Peyer's patch (tissue), 4 donors: Measurements from ENCODE around the gene DBF4. TPM values are rescaled to one million over a fixed set of nuclear protein-coding genes. Genes with fewer than 3 reads are reported as not detected.
"Not testable (repeated sequence)": the region's sequence is repeated elsewhere in the genome, so short reads cannot be mapped to it uniquely, and the experiment has no call there.

Experiments
- DNase-seq, 3 donors: peaks; one replicate each; pipeline ENCODE4 v3.0.0-alpha.2; 2017 to 2019
- H3K27ac ChIP-seq, 4 donors: fragments of 200-600 bp; sonication (generic); one replicate each; pipeline ENCODE4 v1.5.1; 2016 to 2019
- H3K27me3 ChIP-seq, 2 donors: fragments of 200-600 bp; sonication (generic); one replicate each; pipeline ENCODE4 v1.5.1; 2019
- H3K36me3 ChIP-seq, 3 donors: fragments of 200-600 bp; sonication (generic); one replicate each; pipeline ENCODE4 v1.5.1; 2016 to 2019
- H3K4me1 ChIP-seq, 4 donors: fragments of 200-600 bp; sonication (generic); one replicate each; pipeline ENCODE4 v1.5.1; 2016 to 2019
- H3K4me3 ChIP-seq, 4 donors: fragments of 200-600 bp; sonication (generic); 1 replicate in 3 of 4; 2 replicates in 1 of 4; pipeline ENCODE4 v1.5.1; 2016 to 2019; ENCODE audit warnings: mild to moderate bottlenecking in 1 of 4
- H3K9me3 ChIP-seq, 4 donors: fragments of 200-600 bp; sonication (generic); one replicate each; pipeline ENCODE4 v1.5.1; 2016 to 2019; ENCODE audit warnings: mild to moderate bottlenecking in 1 of 4
- POLR2A ChIP-seq, 2 donors: fragments of 450-650 bp; IDR thresholded peaks; one replicate each; pipeline ENCODE4 v1.5.1; 2017; ENCODE audit warnings: antibody characterized with exemption in 2 of 2, mild to moderate bottlenecking in 2 of 2, moderate library complexity in 2 of 2
- total RNA-seq, 4 donors: library from RNA; depleted of rRNA; stranded (reverse); fragments of >200 nt; gene quantifications; one replicate each; pipeline ENCODE4 v1.1.0, GENCODE V29; 2016
- TF ChIP-seq, protein P1 (sequence below), 6 experiments: fragments of 450-650 bp in 4 of 6; fragments of 200-600 bp in 2 of 6; sonication (generic) in 1 of 6; IDR thresholded peaks; one replicate each; pipeline ENCODE4 v1.5.1; 2017 to 2019; ENCODE audit warnings: antibody characterized with exemption in 6 of 6, mild to moderate bottlenecking in 3 of 6, moderate library complexity in 1 of 6

Gene DBF4
- total RNA-seq, 4 donors from 2014 or later, result 7.7 to 33.8 (median 12.8) TPM

GRCh38 chr7:87850836-87851593 lies 25.3 kb upstream of the DBF4 start:
- Histone ChIP-seq H3K36me3 (peaks cover 0 to 14% (median 0%) of the 10 kb centered on the region in 3 donors), H3K27ac (no peak overlapping the region), H3K4me3 (no peak overlapping the region), H3K27me3 (no peaks in the 10 kb centered on the region), H3K4me1 (no peaks in the 10 kb centered on the region), H3K9me3 (no peaks in the 10 kb centered on the region)
- TF ChIP-seq, protein P1, sequence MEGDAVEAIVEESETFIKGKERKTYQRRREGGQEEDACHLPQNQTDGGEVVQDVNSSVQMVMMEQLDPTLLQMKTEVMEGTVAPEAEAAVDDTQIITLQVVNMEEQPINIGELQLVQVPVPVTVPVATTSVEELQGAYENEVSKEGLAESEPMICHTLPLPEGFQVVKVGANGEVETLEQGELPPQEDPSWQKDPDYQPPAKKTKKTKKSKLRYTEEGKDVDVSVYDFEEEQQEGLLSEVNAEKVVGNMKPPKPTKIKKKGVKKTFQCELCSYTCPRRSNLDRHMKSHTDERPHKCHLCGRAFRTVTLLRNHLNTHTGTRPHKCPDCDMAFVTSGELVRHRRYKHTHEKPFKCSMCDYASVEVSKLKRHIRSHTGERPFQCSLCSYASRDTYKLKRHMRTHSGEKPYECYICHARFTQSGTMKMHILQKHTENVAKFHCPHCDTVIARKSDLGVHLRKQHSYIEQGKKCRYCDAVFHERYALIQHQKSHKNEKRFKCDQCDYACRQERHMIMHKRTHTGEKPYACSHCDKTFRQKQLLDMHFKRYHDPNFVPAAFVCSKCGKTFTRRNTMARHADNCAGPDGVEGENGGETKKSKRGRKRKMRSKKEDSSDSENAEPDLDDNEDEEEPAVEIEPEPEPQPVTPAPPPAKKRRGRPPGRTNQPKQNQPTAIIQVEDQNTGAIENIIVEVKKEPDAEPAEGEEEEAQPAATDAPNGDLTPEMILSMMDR (IDR thresholded peaks at IDR 0.05), result no peak
- TF ChIP-seq POLR2A (IDR thresholded peaks at IDR 0.05), result no peak
- no peak for DNase-seq

DNA sequence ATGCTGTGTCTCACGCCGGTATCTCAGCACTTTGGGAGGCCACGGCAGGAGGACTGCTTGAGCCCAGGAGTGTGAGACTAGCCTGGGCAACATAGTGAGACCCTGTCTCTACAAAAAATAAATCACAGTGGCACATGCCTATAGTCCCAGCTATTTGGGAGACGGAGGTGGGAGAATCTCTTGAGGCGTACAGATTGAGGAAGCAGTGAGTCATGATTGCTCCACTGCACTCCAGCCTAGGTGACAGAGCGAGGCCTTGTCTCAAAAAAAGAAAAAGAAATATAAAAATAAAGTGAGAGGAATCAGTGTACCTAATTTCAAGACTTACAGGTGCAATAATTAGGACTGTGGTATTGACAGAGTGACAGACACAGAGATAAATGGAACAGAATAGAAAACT lies 24.0 kb upstream of the DBF4 start:
- H3K27me3 ChIP-seq, result no peaks in the 10 kb centered on the region
- no peaks in the 10 kb centered on the region for H3K9me3 ChIP-seq
- TF ChIP-seq, protein P1 (IDR thresholded peaks at IDR 0.05), result no peak
- TF ChIP-seq POLR2A (IDR thresholded peaks at IDR 0.05), result no peak
- no peak for DNase-seq
- H3K4me1 ChIP-seq, result no peaks in the 10 kb centered on the region
- H3K4me3 ChIP-seq, result no peak overlapping the region
- H3K36me3 ChIP-seq, result peaks cover 0 to 12% (median 0%) of the 10 kb centered on the region in 3 donors
- H3K27ac ChIP-seq, result no peak overlapping the region

DNA sequence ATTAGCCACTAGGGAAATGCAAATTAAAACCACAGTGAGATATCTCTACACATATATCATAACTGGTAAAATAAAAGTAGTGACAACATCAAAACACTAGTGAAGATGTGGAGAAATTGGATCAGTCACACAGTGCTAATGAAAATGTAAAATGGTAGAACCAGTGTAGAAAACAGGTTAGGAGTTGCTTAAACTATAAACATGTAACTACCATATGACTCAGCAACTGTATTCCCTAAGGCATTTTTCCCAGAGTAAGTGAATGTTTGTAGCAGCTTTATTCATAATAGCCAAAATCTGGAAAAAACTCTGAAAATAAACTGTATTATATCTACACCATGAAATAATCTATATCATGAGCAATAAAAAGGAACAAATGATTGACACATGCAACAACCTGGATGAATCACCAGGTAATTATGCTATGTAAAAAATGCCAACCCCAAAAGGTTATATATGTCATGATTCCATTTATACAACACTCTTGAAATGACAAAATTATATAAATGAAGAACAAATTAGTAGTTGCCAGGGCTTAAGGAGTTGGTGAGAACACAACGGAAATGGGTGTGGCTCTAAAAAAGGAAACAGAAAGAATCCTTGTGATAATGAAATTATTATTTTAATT lies 22.9 kb upstream of the DBF4 start:
- no peak overlapping the region for H3K27ac ChIP-seq
- no peaks in the 10 kb centered on the region for H3K27me3 ChIP-seq
- no peak overlapping the region for H3K4me3 ChIP-seq
- H3K36me3 ChIP-seq, result peaks cover 0 to 22% (median 0%) of the 10 kb centered on the region in 3 donors
- DNase-seq, result no peak
- H3K4me1 ChIP-seq, result no peaks in the 10 kb centered on the region
- TF ChIP-seq POLR2A (IDR thresholded peaks at IDR 0.05), result no peak
- TF ChIP-seq, protein P1 (IDR thresholded peaks at IDR 0.05), result no peak
- no peaks in the 10 kb centered on the region for H3K9me3 ChIP-seq

DNA sequence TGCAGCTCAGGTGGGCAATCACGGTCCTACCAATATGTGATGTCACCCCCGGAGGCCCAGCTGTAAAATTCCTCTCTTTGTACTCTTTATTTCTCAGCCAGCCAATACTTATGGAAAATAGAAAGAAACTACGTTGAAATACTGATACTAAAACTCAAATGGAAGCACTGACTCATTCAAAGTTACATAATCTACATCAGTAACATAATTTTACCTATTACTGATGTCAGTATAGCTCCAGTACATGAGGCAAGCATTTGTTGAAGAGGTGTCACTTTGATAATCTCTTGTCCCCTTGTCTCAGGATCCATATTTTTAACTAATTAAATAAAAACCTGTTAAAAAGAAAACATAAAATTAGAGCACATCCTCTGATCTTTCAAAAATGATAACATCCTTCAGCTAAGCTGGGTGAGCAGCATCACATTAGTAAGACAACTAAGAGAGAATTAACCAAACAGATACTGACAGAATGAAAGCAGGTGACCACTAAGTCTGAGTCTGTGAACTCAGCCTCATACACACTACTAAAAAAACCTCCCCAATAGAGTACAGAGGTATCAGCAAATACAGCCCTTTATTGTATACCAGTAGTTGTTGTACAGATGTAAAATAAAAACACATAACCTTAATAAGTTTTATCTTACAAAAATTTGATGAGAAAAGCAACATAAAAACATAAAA lies 17.7 kb upstream of the DBF4 start:
- no peak overlapping the region for H3K4me3 ChIP-seq
- TF ChIP-seq POLR2A (IDR thresholded peaks at IDR 0.05), result no peak
- TF ChIP-seq, protein P1 (IDR thresholded peaks at IDR 0.05), result no peak
- no peaks in the 10 kb centered on the region for H3K27me3 ChIP-seq
- no peaks in the 10 kb centered on the region for H3K9me3 ChIP-seq
- peaks cover 0 to 29% (median 0%) of the 10 kb centered on the region in 3 donors for H3K36me3 ChIP-seq
- DNase-seq, result no peak
- no peaks in the 10 kb centered on the region for H3K4me1 ChIP-seq
- H3K27ac ChIP-seq, result no peak overlapping the region

DNA sequence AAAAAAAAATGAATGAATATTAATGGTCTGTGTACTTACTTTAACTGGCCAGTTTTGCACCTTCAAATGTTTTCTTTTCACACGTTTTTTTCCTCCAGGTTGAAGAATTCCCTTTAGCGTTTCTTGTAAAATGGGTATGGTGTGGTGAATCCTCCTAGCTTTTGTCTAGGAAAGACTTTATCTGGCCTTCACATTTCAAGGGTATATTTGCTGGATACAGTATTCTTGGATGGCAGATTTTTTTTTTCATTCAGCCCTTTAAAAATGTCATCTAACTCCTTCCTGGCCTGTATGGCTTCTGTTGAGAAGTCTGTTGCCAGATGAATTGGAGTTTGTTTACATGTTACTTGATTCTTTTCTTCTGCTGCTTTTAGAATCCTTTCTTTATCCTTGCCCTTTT lies 10.2 kb upstream of the DBF4 start:
- no peak overlapping the region for H3K27ac ChIP-seq
- H3K27me3 ChIP-seq, result no peaks in the 10 kb centered on the region
- H3K36me3 ChIP-seq, result peaks cover 0 to 16% (median 0%) of the 10 kb centered on the region in 3 donors
- TF ChIP-seq POLR2A (IDR thresholded peaks at IDR 0.05), result no peak
- TF ChIP-seq, protein P1 (IDR thresholded peaks at IDR 0.05), result no peak
- H3K9me3 ChIP-seq, result peaks cover 0 to 7% (median 0%) of the 10 kb centered on the region in 4 donors
- no peaks in the 10 kb centered on the region for H3K4me1 ChIP-seq
- DNase-seq, result no peak
- H3K4me3 ChIP-seq, result no peak overlapping the region

GRCh38 chr7:87866533-87866932 lies 9.8 kb upstream of the DBF4 start:
- H3K9me3 ChIP-seq, H3K4me1 ChIP-seq, H3K27me3 ChIP-seq, H3K27ac ChIP-seq, DNase-seq, H3K4me3 ChIP-seq: not testable (repeated sequence)
- H3K36me3 ChIP-seq, result peaks cover 0 to 16% (median 0%) of the 10 kb centered on the region in 3 donors
